HG03439 (cell line): ENCODE data around the gene NRDC.
"Not testable (repeated sequence)": the region's sequence is repeated elsewhere in the genome, so short reads cannot be mapped to it uniquely, and the experiment has no call there.

ENCODE experiments used
- ATAC-seq: cut with Tn5 transposase; IDR thresholded peaks from one replicate; pipeline ENCODE4 v1.9.1; 2021; ENCODE audit warnings: mild to moderate bottlenecking, moderate library complexity; ENCODE audit not compliant: unreplicated experiment

NRDC gene

DNA sequence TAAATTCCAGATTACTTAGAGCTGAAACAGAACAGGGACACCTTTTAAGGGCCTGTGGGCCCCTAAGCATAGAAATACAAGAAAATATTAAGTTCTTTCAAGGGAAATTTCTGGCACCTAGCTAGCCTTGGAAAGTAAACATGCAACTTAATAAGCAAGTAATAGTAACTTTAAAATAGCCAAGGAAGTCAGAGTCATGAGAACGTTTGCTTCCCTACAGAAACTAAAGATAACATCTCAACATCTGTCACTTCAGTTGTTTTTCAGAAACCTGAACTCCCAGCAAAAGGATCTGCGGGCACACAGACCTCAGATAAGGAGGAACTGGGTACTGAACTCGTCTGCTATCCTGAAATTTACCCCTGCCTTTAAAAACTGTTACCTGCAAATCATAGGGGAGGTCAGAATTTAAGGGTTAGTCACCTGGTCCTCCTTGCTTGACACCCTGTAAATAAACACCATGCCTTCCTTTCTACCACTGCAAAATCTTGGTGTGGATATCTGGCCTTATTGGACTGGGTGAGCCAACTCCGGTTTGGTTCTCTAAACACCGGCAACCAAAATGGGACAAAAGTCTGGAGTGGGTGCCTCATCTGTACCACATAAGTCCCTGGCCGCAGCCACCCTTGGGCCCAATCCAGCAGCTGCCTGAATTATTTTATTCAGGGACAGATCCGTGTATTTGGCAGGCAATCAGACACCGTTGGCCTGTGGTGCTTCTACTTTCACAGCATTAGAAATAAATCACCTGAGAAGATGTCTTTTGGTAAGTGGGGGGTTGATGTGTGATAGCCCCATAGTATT, 27.9 kb downstream of the NRDC start:
- no peak for ATAC-seq

DNA sequence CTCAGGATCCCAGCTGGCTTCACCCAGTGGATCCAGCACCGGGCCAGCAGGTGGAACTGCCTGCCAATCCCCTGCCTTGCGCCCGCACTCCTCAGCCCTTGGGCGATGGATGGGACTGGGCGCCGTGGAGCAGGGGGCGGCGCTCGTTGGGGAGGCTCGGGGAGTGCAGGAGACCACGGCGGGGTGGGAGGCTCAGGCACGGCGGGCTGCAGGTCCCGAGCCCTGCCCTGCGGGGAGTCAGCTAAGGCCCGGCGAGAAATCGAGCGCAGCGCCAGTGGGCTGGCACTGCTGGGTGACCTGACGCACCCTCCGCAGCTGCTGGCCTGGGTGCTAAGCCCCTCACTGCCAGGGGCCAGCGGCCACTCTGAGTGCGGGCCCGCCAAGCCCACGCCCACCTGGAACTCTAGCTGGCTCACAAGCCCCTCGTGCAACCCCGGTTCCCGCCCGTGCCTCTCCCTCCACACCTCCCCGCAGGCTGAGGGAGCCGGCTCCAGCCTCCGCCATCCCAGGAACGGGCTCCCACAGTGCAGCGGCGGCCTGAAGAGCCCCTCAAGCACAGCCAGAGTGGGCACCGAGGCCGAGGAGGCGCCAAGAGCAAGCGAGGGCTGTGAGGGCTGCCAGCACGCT, 31.1 kb downstream of the NRDC start:
- ATAC-seq, result no peak

DNA sequence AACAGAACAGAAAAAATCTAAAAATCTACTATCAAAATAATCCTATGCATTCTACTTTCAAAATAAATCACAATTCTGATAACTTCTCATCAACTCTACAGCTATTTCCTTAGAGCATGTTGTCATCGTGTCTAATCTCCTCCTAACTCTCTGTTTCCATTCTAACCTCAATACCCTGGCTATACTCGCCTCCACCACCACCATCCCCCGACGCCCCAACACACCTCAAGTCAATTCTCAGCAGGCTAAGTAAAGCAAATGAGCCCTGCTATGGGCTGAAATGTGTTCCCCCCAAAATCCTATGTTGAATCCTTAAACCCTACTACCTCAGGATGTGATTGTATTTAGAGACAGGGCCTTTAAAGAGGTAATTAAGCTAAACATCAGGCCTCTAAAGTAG, 34.6 kb downstream of the NRDC start:
- ATAC-seq, result no peak

DNA sequence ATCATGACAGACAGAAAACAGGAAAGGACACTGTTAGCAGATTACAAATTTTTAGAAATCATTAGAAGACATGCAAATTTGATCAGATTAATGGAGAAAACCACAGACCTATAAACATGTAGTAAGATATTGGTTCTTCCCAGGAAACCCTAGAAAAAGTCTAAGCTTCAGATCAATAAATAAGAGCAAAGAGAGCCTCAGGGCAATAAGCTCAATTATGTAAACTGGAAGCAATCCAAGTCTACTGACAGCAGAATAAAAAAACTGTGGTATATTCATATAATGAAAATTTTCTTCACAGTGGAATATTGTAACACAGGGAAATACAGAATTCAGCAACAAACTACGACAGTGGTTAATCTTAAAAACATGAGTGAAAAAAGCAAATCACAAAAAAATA, 36.3 kb downstream of the NRDC start:
- no peak for ATAC-seq

DNA sequence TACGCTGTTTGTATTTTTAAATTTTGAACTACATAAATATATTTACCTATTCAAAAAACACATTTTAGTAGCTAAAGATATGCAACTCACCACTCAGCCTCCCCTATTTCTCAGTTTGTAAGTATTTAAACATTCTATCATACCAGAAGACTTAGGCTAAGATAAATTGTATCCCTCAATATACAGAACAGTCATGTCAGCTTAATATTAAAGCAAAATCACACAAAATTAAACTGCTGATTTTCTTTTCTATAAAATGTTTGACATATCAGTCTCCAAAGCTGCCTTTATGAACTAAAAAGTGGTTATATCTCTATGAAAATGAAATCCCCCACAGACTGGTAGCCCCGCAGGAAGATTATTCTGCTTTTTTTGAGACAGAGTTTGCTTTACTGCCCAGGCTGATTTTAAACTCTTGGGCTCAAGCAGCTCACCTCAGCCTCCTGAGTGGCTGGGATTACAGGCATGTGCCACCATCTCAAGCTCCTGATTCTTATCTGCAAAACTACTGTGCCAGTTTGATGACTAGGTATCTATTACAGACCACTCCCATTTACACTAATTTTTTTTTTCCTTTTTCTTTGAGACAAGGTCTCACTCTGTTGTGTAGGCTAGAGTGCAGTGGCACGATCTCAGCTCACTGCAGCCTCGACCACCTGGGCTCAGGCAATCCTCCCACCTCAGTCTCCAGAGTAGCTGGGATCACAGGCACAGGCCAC, 37.6 kb downstream of the NRDC start:
- ATAC-seq, result no peak

DNA sequence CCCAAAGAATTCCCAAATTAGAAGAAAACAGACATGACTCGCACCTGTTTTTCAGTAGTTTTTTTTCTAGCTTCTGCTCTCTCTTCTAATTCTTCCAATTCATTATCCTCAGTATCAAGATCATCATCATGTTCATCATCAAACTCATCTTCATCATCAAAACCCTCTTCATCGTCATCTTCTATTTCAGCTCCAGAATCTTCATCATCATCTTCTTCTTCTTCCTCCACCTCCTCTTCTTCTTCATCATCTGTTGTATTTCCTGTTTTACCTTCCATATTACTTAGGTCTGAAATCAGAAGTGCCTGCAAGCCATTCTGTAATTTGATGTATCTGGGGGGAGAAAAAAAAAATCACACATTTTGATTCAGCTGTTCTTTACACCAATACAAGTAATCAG, 38.3 kb downstream of the NRDC start:
- no peak for ATAC-seq

DNA sequence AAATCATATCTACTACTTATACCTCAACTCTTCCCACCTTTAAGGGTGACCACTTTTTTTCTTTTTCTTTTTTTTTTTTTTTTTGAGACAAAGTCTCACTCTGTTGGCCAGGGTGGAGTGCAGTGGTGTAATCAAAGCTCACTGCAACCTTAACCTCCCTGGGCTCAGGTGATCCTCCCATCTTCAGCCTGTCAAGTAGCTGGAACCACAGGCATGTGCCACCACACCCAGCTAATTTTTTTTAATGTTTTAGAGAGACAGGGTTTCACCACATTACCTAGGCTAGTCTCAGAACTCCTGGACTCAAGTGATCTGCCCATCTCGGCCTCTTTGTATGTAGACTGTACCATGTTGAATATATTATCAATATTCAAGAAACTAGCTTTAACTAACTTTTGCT, 39.4 kb downstream of the NRDC start:
- ATAC-seq, result no peak

DNA sequence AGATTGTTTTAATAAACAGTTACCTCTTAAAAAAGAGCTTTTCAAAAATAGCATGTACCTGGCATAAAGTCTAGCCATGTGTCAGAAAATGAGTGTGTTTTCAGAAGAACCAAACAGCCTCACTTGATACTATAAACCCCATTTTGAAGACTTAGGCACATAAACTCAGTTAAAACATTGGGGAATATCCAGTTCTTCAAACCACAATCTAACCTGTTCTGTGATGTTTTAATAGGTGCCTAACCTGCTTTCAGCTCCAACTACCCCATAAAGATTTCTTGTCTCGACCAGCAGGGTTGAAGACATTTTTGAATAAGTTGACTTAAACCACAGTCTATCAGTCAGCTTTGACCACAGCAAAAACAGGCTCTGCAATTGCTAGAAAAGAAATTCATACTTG, 41.3 kb downstream of the NRDC start:
- no peak for ATAC-seq

DNA sequence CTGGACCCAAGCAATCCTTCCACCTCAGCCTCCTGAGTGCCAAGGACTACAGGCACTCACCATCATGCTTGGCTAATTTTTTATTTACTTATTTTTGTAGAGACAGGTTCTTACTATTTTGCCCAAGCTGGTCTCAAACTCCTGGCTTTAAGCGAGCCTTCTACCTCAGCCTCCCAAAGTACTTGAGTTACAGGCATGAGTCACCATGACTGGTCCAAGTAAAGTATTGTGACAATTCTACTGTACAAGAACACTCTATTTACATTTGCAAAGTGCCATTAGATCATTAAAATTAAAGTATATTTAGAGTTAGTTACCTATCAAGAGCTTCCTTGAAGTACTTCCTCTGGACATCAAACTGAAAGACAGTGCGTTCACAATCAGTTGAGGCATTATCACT, 44.8 kb downstream of the NRDC start:
- no peak for ATAC-seq

DNA sequence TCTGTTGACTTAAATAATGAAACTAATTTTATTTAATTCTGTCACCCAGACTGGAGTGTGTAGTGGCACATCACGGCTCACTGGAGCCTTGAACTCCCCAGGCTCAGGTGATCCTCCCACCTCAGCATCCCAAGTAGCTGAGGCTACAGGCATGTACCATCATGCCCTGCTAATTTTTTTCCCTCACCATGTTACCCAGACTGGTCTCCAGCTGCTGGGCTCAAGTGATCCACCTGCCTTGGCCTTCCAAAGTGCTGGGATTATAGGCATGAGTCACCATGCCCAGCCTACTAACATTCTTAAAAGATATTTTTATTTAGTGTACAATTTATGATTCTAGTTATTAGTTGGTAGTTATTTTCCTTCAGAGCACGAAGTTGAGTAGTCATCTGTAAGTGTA, 49.5 kb downstream of the NRDC start:
- ATAC-seq, result no peak

DNA sequence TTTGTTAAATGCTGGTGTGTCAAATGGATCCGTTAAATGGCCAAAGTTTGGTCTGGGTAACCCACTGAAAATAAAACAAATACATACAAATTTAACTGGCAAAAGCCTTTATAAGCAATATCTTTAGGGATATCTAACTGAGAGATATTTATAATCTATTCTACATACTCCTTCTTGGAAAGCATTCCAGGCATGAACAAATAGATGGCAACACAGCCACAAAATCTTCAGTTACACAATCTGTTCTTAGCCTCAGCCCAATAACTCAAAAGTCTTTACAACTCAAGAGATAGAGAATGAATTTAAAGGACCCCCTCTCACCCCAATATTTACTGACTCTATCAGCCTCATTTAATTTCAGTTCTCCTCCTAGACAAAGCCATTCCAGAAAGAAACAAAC, 58.7 kb downstream of the NRDC start:
- no peak for ATAC-seq

DNA sequence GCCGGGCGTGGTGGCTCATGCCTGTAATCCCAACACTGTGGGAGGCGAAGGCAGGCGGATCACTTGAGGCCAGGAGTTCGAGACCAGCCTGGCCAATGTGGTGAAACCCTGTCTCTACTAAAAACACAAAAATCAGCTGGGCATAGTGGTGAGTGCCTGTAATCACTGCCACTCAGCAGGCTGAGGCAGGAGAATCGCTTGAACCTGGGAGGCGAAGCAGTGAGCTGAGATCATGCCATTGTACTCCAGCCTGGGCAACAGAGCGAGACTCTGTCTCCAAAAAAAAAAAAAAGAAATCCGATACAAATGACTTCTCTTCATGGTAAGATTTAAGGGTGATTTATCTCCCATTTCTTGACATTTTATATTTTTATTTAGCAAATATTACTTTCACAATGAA, 59.5 kb downstream of the NRDC start:
- ATAC-seq, result not testable (repeated sequence)

DNA sequence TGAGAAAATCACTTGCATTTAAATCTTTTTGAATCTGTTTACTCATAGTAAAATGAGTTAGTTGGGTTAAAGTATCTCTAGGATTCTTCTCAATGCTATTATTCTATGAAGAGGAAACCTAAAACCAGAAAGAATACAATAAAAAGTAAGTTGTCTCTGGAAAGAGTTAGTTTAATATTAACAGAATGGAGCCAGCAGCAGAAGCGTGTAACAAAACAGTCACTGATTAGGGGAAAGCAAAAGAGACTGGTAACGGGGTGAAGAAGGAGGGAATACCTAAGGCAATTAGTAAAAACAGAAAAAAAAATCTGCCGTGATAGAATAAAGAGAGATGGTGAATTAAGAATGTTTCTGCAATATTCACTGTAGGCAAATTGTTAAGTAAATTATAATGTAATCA, 60.0 kb downstream of the NRDC start:
- no peak for ATAC-seq

DNA sequence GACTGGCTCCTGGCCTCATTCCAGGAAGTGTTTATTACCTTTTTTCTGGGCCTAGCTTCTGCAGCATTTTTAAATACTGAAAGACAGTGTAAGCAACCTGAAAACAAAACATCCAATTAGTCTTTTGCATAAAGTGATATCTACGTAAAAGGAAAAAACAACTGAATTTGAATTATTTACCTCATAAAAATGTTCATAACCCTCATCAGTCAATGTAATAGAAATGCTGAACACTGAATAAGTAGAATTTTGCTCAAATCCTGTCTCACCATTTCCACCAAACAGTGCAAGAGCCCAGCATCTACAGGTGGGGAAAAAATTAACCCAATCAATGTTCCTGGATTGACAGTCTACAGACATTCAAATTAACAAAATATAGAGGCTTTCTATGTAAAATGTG, 64.0 kb downstream of the NRDC start:
- ATAC-seq, result no peak

DNA sequence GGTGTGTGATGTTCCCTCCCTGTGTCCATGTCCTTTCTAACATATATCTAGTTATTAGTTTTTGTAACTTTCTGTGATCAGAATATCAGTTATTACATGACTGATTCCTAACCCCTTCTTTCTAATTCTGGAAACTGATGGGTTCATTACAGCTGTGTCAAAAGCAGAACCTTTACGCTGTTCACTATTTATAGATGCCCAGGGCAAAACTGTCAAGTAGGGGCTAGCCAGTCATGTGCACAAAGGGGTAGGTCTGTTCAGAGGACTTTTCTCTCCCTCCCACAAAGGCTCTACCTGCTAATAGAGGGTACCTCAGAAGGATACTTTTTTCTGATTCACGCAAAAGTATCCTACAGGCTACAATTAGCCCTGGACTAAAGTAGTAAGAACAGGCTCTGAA, 79.2 kb downstream of the NRDC start:
- no peak for ATAC-seq

DNA sequence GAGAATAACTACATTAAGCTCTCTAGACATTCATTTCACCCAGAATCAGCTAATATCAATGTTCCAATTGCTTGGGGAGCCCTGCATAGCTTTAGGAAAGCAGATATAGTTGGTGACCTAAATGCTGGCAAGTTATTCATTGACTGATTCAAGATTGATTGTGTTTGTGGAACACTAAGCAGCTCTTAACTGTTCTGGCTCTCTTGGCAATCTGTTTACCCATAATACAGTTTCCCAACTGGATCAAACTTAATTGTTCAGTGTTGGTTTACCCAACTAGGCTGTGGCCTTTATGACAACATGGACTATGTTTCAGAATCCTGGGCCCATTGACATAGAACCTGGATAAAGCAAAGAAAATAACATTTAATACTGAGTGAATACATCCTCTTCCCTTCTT, 83.7 kb downstream of the NRDC start:
- no peak for ATAC-seq

DNA sequence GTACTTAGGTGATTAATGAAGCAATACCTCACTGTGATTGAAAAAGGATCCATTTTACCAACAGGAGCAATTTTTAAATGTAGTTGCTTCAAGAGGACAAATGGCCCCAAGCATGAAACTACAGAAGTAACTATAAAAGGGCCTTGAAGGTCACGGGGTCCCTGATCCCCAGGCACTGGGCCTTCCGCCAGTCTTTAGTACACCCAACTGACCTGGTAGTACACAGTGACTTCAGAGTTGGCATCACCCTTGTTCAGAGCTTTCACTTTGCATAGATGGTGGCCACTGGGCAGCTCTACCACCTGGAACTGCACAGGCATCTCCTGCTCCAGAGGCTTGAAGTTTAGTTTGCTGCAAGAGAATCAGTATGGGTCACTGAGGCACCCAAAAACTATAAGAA, 84.3 kb downstream of the NRDC start:
- no peak for ATAC-seq

DNA sequence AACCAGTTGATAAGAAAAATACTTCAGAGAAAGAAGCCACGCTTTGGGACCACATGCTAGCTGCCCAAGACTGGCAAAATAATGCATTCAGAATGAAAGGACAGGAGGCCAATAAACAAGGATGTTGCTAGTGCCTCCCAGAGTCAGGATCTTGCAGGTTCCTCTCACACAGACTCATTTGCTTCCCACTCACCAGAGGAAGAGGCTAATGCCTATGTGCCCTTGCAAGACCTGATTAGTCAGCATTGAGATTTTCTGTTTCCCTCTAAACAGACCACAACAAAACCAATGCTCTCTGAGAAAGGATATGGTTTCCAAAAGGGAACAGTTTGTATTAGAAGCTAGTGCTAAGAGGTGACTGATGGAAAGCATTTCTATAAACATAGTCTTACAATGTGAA, 85.7 kb downstream of the NRDC start:
- ATAC-seq, result no peak

DNA sequence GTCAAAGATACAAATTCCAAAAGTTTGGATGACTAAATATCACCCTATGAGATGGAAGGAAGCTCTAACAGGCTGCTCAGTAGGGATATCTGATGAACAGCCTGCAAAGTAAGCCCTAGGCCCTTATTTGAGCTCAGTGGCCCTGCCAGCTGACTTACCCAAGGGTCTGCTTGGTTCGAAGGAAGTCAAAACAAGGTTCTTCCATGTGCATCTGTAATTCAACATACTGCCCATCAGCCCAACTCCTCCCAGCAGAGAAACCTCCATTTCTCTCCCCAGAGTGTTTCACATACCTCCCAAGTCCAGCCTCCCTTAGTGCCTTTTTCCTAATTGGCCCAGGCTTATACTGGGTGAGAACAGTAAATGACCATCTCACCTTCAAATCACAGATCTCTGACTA, 86.6 kb downstream of the NRDC start:
- no peak for ATAC-seq

DNA sequence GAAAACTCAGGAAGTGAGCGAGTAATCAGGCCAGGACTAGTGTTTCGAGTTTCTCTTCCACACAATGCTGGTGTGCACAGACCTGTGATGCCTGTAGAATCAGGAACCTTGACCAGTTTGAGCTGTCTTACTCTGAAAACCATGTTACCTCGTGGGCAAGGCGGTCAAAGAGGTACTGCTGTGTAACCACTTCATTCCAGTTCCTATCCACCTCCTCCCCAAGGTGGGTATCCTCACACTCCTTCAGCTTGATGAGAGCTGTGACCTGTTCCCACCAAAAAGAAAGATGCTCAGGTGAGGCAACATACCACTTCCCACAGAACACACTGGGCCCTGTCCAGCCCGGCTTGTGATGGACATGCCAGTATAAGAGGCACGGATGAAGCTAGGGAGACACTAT, 88.1 kb downstream of the NRDC start:
- no peak for ATAC-seq

DNA sequence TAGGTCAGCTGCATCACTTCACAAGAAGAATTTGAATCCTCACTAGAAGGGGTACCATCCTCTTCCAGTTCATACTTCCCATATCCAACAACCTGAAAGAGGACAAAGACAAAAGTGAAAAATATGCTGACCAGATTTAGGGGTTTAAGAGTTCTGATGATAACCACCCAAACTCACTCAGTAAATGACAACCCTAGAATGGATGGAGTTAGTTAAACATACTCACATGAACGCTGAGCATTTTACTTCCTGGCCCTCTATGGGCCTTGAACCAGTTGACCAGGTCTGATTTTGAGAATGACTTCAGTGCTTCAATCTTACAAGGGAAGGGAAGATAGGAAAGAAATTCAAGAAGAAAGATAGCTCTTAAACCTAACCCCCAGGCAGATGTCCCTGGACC, 89.2 kb downstream of the NRDC start:
- no peak for ATAC-seq

DNA sequence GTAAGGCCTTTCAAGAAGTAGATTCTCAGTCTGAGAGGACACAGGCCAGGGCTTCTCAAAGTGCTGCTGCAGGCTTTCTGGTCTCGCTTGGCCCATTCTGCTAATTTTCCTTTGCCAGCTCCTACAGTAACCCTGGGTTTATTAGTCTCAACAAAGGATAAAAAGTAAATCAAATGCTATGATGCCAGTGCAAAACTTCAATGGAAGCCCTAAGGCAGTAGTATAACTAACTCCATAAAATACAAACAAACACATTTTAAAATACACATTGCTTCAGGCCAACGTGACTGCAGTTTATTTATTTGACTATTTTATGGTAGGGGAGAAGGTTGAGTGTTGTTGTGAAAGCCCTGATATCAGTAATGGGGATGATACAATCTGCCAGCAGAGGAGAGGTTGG, 89.6 kb downstream of the NRDC start:
- ATAC-seq, result no peak
